Fibroblast of pulmonary artery (primary cell): Measurements from ENCODE around the gene INHBB.

Experiments
- DNase-seq: peaks from one replicate; pipeline ENCODE4 v3.0.0-alpha.2; 2010; ENCODE audit warnings: low read depth
- H3K4me3 ChIP-seq: replicated peaks from 2 replicates; pipeline ENCODE4 v1.5.1; 2011; ENCODE audit warnings: low read depth, mild to moderate bottlenecking, control low read depth, low read length, moderate library complexity
- TF ChIP-seq, protein P1 (sequence below): IDR thresholded peaks from 2 replicates; pipeline ENCODE4 v1.5.1; 2011; ENCODE audit warnings: mild to moderate bottlenecking, control low read depth, low read length, inconsistent platforms; ENCODE audit errors: missing control alignments

INHBB gene

DNA sequence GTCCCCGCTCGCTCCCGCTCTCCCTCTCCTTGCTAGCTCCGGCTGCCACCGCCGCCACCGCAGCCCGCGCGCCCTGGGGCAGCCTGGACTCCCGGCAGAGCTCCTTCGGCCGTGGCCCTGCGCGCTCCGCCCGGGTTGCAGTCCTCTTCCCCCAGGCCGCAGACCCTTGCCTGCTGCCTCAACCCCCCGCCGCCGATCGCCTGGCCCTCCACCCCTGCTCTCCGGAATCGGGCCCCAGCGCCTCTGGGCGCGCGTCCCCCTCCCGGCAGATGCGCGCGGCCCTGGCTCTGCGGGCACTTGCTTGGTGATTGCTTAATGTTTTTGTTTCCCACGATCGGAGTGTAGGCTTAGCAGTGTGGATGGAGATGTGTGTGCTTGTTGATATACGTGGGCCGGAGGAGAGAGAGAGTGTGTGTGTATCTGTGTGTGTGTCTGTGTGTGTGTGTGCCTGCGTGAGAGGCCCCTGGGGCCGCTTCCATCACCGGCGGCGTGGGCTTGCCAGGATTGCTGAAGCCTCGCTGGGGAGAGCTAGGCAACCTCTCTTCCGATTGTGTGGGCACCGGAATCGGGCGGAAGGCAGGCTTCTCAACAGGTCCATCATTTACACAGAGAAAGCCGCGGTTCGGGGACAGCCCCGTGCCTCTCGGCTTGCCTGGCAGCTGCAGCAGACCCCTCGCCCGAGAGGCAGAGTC, 877 bp downstream of the INHBB start:
- TF ChIP-seq, protein P1, sequence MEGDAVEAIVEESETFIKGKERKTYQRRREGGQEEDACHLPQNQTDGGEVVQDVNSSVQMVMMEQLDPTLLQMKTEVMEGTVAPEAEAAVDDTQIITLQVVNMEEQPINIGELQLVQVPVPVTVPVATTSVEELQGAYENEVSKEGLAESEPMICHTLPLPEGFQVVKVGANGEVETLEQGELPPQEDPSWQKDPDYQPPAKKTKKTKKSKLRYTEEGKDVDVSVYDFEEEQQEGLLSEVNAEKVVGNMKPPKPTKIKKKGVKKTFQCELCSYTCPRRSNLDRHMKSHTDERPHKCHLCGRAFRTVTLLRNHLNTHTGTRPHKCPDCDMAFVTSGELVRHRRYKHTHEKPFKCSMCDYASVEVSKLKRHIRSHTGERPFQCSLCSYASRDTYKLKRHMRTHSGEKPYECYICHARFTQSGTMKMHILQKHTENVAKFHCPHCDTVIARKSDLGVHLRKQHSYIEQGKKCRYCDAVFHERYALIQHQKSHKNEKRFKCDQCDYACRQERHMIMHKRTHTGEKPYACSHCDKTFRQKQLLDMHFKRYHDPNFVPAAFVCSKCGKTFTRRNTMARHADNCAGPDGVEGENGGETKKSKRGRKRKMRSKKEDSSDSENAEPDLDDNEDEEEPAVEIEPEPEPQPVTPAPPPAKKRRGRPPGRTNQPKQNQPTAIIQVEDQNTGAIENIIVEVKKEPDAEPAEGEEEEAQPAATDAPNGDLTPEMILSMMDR: no peak
- peak overlapping the region; percentile 3 for H3K4me3 ChIP-seq
- DNase-seq: peak; percentile 55

GRCh38 chr2:120347396-120348060, 1.6 kb downstream of the INHBB start:
- no peak for DNase-seq
- TF ChIP-seq, protein P1: no peak
- no peak overlapping the region for H3K4me3 ChIP-seq

- TF ChIP-seq, protein P1: no peak
- no peak overlapping the region for H3K4me3 ChIP-seq
- no peak for DNase-seq
Observed at GRCh38 chr2:120348134-120348736, 2.3 kb downstream of the INHBB start.

DNA sequence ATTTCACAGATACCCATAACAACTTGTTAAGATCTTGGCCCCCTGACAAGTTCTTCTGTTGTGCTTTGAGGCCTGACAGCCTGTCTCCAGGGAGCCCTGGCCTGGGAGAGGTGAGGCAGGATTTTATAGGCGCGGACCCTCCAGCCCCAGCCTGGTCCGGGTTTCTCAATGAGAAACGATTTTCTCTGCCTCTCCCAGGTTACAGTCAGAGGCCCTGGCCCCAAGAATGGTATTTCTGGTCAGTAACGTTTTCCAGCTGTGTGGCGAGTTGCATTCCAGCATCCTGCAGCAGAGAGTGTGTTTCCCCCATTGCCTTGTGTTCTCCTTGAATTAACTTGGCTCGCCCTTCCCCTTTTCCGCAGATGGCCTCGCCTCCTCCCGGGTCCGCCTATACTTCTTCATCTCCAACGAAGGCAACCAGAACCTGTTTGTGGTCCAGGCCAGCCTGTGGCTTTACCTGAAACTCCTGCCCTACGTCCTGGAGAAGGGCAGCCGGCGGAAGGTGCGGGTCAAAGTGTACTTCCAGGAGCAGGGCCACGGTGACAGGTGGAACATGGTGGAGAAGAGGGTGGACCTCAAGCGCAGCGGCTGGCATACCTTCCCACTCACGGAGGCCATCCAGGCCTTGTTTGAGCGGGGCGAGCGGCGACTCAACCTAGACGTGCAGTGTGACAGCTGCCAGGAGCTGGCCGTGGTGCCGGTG, 3.0 kb downstream of the INHBB start:
- TF ChIP-seq, protein P1: no peak

GRCh38 chr2:120349440-120349921, 3.5 kb downstream of the INHBB start:
- TF ChIP-seq, protein P1: no peak
- no peak overlapping the region for H3K4me3 ChIP-seq
- no peak for DNase-seq

More for the DNA sequence above, 3.0 kb downstream of the INHBB start:
- H3K4me3 ChIP-seq: no peak overlapping the region
- DNase-seq: no peak

GRCh38 chr2:120350080-120350479, 4.1 kb downstream of the INHBB start:
- DNase-seq: no peak
- TF ChIP-seq, protein P1: no peak
- no peak overlapping the region for H3K4me3 ChIP-seq
